DOHH2 (cell line): ENCODE results near the gene DDAH2.

ENCODE experiments used
- H3F3A ChIP-seq: fragments of 200-600 bp; sonication (generic), shearing (Covaris generic); 2 replicates; pipeline ENCODE4 v1.6.0; 2016; ENCODE audit warnings: antibody characterized with exemption, mild to moderate bottlenecking; ENCODE audit not compliant: control insufficient read depth, insufficient read depth
- H3K27ac ChIP-seq: fragments of 200-600 bp; sonication (generic); 2 replicates; pipeline ENCODE4 v1.5.1; 2014; ENCODE audit warnings: low read depth, mild to moderate bottlenecking, low read length, moderate library complexity
- H3K27me3 ChIP-seq: fragments of 200-600 bp; sonication (generic); 2 replicates; pipeline ENCODE4 v1.6.1; 2014; ENCODE audit warnings: mild to moderate bottlenecking, low read length, mixed read lengths; ENCODE audit not compliant: control insufficient read depth
- H3K36me3 ChIP-seq: fragments of 200-600 bp; sonication (generic); 2 replicates; pipeline ENCODE4 v1.6.1; 2014; ENCODE audit warnings: mild to moderate bottlenecking, low read length, moderate library complexity, mixed read lengths; ENCODE audit not compliant: control insufficient read depth
- H3K4me1 ChIP-seq: fragments of 200-600 bp; sonication (generic); 2 replicates; pipeline ENCODE4 v1.6.1; 2014; ENCODE audit warnings: mild to moderate bottlenecking, low read length, mixed read lengths; ENCODE audit not compliant: control insufficient read depth
- H3K4me2 ChIP-seq: fragments of 200-600 bp; sonication (generic); 2 replicates; pipeline ENCODE4 v1.6.0; 2014; ENCODE audit warnings: mild to moderate bottlenecking, low read length, moderate library complexity
- H3K4me3 ChIP-seq: fragments of 200-600 bp; sonication (generic); 2 replicates; pipeline ENCODE4 v1.5.1; 2014; ENCODE audit warnings: mild to moderate bottlenecking, low read length, mixed read lengths
- H3K79me2 ChIP-seq: fragments of 200-600 bp; sonication (generic); 2 replicates; pipeline ENCODE4 v1.6.1; 2014; ENCODE audit warnings: mild to moderate bottlenecking, low read length, mixed read lengths; ENCODE audit not compliant: control insufficient read depth
- H3K9me2 ChIP-seq: fragments of 200-600 bp; sonication (generic); replicated peaks from 2 replicates; pipeline ENCODE4 v1.6.1; 2014; ENCODE audit warnings: mild to moderate bottlenecking, low read length, mixed read lengths; ENCODE audit not compliant: control insufficient read depth
- H3K9me3 ChIP-seq: fragments of 200-600 bp; sonication (generic); 2 replicates; pipeline ENCODE4 v1.6.1; 2014; ENCODE audit warnings: antibody characterized with exemption, low read length, mixed read lengths; ENCODE audit not compliant: control insufficient read depth, insufficient read depth
- H4K20me1 ChIP-seq: fragments of 200-600 bp; sonication (generic); 2 replicates; pipeline ENCODE4 v1.6.0; 2014; ENCODE audit warnings: low read depth, mild to moderate bottlenecking, antibody characterized with exemption, low read length, moderate library complexity; ENCODE audit not compliant: control insufficient read depth, insufficient read depth
- EZH2phosphoT487 ChIP-seq: fragments of 200-600 bp; sonication (generic); IDR thresholded peaks from 2 replicates; pipeline ENCODE4 v1.6.1; 2017; ENCODE audit warnings: borderline replicate concordance, mild to moderate bottlenecking, antibody characterized with exemption, low read length, moderate library complexity, mixed read lengths
- TF ChIP-seq, protein P1 (sequence below): fragments of 200-600 bp; sonication (generic); IDR thresholded peaks from one replicate; pipeline ENCODE4 v1.5.1; 2014; ENCODE audit warnings: antibody characterized with exemption, mild to moderate bottlenecking, low read depth, low read length; ENCODE audit not compliant: poor library complexity, severe bottlenecking

The DDAH2 gene, protein sequence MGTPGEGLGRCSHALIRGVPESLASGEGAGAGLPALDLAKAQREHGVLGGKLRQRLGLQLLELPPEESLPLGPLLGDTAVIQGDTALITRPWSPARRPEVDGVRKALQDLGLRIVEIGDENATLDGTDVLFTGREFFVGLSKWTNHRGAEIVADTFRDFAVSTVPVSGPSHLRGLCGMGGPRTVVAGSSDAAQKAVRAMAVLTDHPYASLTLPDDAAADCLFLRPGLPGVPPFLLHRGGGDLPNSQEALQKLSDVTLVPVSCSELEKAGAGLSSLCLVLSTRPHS

DNA sequence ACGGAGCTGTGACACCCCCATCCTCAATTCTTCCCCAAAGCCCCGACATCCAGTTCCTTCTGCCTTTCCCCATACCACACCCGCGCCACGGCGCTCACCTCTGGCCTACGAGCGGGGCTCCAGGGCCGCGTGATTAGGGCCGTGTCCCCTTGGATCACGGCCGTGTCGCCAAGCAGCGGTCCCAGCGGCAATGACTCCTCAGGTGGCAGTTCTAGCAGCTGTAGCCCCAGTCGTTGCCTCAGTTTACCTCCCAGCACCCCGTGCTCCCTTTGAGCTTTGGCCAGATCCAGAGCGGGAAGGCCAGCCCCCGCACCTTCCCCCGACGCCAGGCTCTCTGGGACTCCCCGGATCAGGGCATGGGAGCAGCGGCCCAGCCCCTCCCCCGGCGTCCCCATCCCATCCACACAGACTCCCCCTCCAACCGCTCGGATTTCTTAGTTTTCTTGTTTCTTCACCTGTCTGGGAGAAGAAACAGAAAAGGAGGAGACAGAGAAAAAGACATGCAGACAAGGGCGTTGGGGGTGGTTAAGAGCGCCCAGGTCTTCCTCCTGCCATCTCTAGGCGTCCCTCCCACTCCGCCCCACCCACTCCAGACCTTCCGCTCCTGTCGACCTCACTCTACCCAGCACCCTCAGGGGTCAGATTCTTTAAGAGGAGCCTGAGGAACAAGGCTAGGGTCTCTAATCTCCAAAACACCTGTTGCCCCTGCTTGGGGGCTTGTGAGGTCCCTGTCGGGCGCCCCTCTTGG, at the start of gene DDAH2:
DDAH2 (minus strand) TSS at position 533 of the 748 bp plus-strand sequence; CDS start at position 395, 138 bp downstream.
- H4K20me1 ChIP-seq: peaks cover 6% of the 10 kb centered on the region; the same call in 1 of the 2 replicates
- peaks cover 59% of the 10 kb centered on the region for H3K36me3 ChIP-seq
- peak within 1 kb of the TSS; percentile 62 for H3K27ac ChIP-seq
- H3K4me3 ChIP-seq: peak within 1 kb of the TSS; percentile 86
- TF ChIP-seq, protein P1, sequence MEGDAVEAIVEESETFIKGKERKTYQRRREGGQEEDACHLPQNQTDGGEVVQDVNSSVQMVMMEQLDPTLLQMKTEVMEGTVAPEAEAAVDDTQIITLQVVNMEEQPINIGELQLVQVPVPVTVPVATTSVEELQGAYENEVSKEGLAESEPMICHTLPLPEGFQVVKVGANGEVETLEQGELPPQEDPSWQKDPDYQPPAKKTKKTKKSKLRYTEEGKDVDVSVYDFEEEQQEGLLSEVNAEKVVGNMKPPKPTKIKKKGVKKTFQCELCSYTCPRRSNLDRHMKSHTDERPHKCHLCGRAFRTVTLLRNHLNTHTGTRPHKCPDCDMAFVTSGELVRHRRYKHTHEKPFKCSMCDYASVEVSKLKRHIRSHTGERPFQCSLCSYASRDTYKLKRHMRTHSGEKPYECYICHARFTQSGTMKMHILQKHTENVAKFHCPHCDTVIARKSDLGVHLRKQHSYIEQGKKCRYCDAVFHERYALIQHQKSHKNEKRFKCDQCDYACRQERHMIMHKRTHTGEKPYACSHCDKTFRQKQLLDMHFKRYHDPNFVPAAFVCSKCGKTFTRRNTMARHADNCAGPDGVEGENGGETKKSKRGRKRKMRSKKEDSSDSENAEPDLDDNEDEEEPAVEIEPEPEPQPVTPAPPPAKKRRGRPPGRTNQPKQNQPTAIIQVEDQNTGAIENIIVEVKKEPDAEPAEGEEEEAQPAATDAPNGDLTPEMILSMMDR: peak; percentile 94
- no peak for TF ChIP-seq EZH2phosphoT487
- peaks cover 29% of the 10 kb centered on the region for H3F3A ChIP-seq
- peaks cover 9% of the 10 kb centered on the region for H3K79me2 ChIP-seq
- H3K9me2 ChIP-seq: no peaks in the 10 kb centered on the region
- H3K4me1 ChIP-seq: peaks cover 45% of the 10 kb centered on the region
- no peaks in the 10 kb centered on the region for H3K27me3 ChIP-seq
- no peaks in the 10 kb centered on the region for H3K9me3 ChIP-seq
- peak within 1 kb of the TSS; percentile 90 for H3K4me2 ChIP-seq

DNA sequence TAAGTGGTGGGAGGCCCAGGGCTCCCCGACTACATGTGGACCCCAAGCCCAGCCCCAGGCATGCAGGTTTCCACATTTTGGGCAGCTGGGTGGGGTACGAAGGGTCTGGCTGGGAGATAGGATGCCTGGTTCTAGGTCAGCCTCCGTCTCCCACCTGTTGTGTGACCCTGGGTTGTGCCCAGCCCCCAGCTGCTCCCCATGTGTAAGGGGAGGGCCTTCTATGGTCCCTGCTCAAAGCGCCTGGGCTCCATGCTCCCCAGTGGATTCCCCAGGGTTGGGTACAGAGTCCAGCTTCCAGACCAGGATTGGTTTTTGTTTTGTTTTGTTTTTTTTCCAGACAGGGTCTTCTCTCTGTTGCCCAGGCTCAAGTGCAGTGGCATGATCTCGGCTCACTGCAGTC, 49.1 kb upstream of the DDAH2 start:
- Histone ChIP-seq H3K36me3 (peaks cover 54% of the 10 kb centered on the region), H3K9me2 (no peaks in the 10 kb centered on the region), H3F3A (no peaks in the 10 kb centered on the region), H3K27me3 (no peaks in the 10 kb centered on the region), H3K27ac (no peak overlapping the region), H3K4me3 (no peak overlapping the region), H3K9me3 (no peaks in the 10 kb centered on the region), H3K4me1 (peaks cover 17% of the 10 kb centered on the region), H3K4me2 (no peak overlapping the region), H3K79me2 (no peaks in the 10 kb centered on the region), H4K20me1 (no peaks in the 10 kb centered on the region)
- TF ChIP-seq EZH2phosphoT487: no peak
- TF ChIP-seq, protein P1: no peak

DNA sequence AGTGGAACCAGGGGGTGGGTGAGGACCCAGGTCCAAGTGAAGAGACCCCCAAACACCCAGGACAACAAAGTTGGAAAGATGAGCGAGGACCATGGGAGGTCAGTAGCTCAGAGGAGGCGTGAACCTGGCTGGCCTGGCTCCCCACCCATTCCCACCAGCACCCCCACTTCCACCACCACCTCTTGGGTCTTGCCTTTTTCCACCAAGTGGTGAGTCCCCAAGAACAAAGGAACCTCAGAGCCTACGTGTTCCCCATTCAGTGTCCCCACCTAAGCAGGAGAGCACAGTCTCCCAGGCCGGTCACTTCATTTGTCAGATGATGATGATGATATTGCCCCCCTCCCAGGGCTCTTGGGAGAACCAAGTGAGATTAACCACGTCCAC, 48.6 kb upstream of the DDAH2 start:
- H3K4me1 ChIP-seq: peaks cover 17% of the 10 kb centered on the region
- H3K27ac ChIP-seq: no peak overlapping the region
- no peaks in the 10 kb centered on the region for H3F3A ChIP-seq
- TF ChIP-seq, protein P1: no peak
- no peak for TF ChIP-seq EZH2phosphoT487
- H3K4me3 ChIP-seq: no peak overlapping the region
- no peaks in the 10 kb centered on the region for H3K9me2 ChIP-seq
- no peaks in the 10 kb centered on the region for H4K20me1 ChIP-seq
- peak overlapping the region; percentile 43; the same call in 1 of the 2 replicates for H3K4me2 ChIP-seq
- no peaks in the 10 kb centered on the region for H3K27me3 ChIP-seq
- H3K36me3 ChIP-seq: peaks cover 49% of the 10 kb centered on the region
- no peaks in the 10 kb centered on the region for H3K9me3 ChIP-seq
- H3K79me2 ChIP-seq: no peaks in the 10 kb centered on the region
